HCT116 (cell line): ENCODE measurements around the gene NTN4. TPM values are rescaled to one million over a fixed set of nuclear protein-coding genes. Genes with fewer than 3 reads are reported as not detected.

ENCODE experiments used
- ATAC-seq: fragments of 200-7000 bp; cut with Tn5 transposase; 2 replicates; pipeline ENCODE4 v1.9.1; 2020; ENCODE audit warnings: mild to moderate bottlenecking, moderate library complexity
- BruUV-seq: library from RNA; stranded (reverse); fragments of 400-500 nt; replicated peaks from 2 replicates; lab custom pipeline; 2021; lab: Mats Ljungman, UMichigan
- CTCF ChIA-PET: fragments of 300-600 bp; sonication (Branson Sonifier 250); formaldehyde crosslinking; loops from one replicate; lab custom pipeline; 2021; ENCODE audit warnings: antibody characterized with exemption; lab: Charles Lee
- POLR2A ChIA-PET: fragments of 300-600, 350-600 bp; sonication (Branson Sonifier 250); formaldehyde crosslinking; loops from one replicate; lab custom pipeline; 2021; ENCODE audit warnings: antibody characterized with exemption; lab: Charles Lee
- RAD21 ChIA-PET, 2 experiments: fragments of 300-600 bp; sonication (Branson Sonifier 250); formaldehyde crosslinking; loops; one replicate each; lab custom pipeline; 2023; ENCODE audit warnings: low total read pairs in 2 of 2; ENCODE audit not compliant: uncharacterized antibody in 2 of 2, unreplicated experiment in 2 of 2, low non-redundant PET in 1 of 2; lab: Charles Lee
- DNase-seq: peaks from one replicate; pipeline ENCODE4 v3.0.0-alpha.2; 2010; ENCODE audit warnings: low read depth, low spot score
- H2AFZ ChIP-seq: fragments of 200-600 bp; shearing (Covaris generic), sonication (generic); 2 replicates; pipeline ENCODE4 v1.6.1; 2017; ENCODE audit warnings: low read depth, mixed run types, mixed read lengths, antibody characterized with exemption, low read length; ENCODE audit not compliant: poor library complexity, severe bottlenecking
- H3K27ac ChIP-seq: 2 replicates; pipeline ENCODE4 v1.5.1; 2012; ENCODE audit warnings: low read depth, low read length
- H3K27me3 ChIP-seq: fragments of 200-600 bp; sonication (generic); 2 replicates; pipeline ENCODE4 v1.6.1; 2016; ENCODE audit warnings: mixed run types, low read length, mixed read lengths; ENCODE audit not compliant: insufficient read depth
- H3K36me3 ChIP-seq, 2 experiments: fragments of 200-500 bp in 1 of 2; fragments of 200-600 bp in 1 of 2; sonication (Bioruptor generic) in 1 of 2; sonication (generic) in 1 of 2; 2 replicates each; pipeline versions ENCODE4 v1.5.1 to v1.6.1; 2014 to 2016; ENCODE audit warnings: low read length in 2 of 2, inconsistent platforms in 1 of 2, mixed read lengths in 1 of 2, mixed run types in 1 of 2; ENCODE audit not compliant: insufficient read depth in 2 of 2, control insufficient read depth in 1 of 2
- H3K4me1 ChIP-seq, 2 experiments: fragments of 200-600 bp in 1 of 2; sonication (generic) in 1 of 2; 2 replicates each; pipeline versions ENCODE4 v1.5.1 to v1.6.1; 2012 to 2017; ENCODE audit warnings: low read length in 2 of 2, inconsistent platforms in 1 of 2, mild to moderate bottlenecking in 1 of 2, mixed read lengths in 1 of 2, mixed run types in 1 of 2, moderate library complexity in 1 of 2; ENCODE audit not compliant: insufficient read depth in 2 of 2, control insufficient read depth in 1 of 2
- H3K4me2 ChIP-seq: fragments of 200-600 bp; sonication (generic); 2 replicates; pipeline ENCODE4 v1.6.1; 2017; ENCODE audit warnings: mixed run types, low read length, mixed read lengths
- H3K4me3 ChIP-seq, 2 experiments: fragments of 200-600 bp in 1 of 2; sonication (generic) in 1 of 2; replicated peaks in 1 of 2; 2 replicates each; pipeline ENCODE4 v1.5.1; 2011 to 2016; ENCODE audit warnings: low read length in 2 of 2, control low read depth in 1 of 2, low read depth in 1 of 2, mild to moderate bottlenecking in 1 of 2, mixed read lengths in 1 of 2, mixed run types in 1 of 2
- H3K79me2 ChIP-seq: fragments of 200-600 bp; sonication (generic); 2 replicates; pipeline ENCODE4 v1.6.1; 2017; ENCODE audit warnings: mild to moderate bottlenecking, mixed run types, low read length, moderate library complexity, mixed read lengths; ENCODE audit not compliant: insufficient read depth
- H3K9ac ChIP-seq: fragments of 200-600 bp; sonication (generic); 2 replicates; pipeline ENCODE4 v1.6.1; 2016; ENCODE audit warnings: low read length, mixed read lengths
- H3K9me2 ChIP-seq: fragments of 200-600 bp; sonication (generic), shearing (Covaris generic); 2 replicates; pipeline ENCODE4 v1.6.1; 2017; ENCODE audit warnings: mixed run types, mild to moderate bottlenecking, moderate library complexity; ENCODE audit not compliant: insufficient read depth
- H3K9me3 ChIP-seq, 2 experiments: fragments of 200-500 bp in 1 of 2; fragments of 200-600 bp in 1 of 2; sonication (Bioruptor generic) in 1 of 2; sonication (generic) in 1 of 2; 2 replicates each; pipeline ENCODE4 v1.6.1; 2014 to 2017; ENCODE audit warnings: low read length in 2 of 2, mixed read lengths in 2 of 2, inconsistent platforms in 1 of 2, low read depth in 1 of 2, mild to moderate bottlenecking in 1 of 2, mixed run types in 1 of 2, moderate library complexity in 1 of 2; ENCODE audit not compliant: control insufficient read depth in 1 of 2, insufficient read depth in 1 of 2
- H4K20me1 ChIP-seq: fragments of 200-600 bp; sonication (generic), shearing (Covaris generic); 2 replicates; pipeline ENCODE4 v1.6.1; 2017; ENCODE audit warnings: mixed run types, mild to moderate bottlenecking, moderate library complexity; ENCODE audit not compliant: insufficient read depth
- CBX3 ChIP-seq: IDR thresholded peaks from 2 replicates; pipeline ENCODE4 v1.6.1; 2012; ENCODE audit warnings: low read depth
- EGR1 ChIP-seq: IDR thresholded peaks from 2 replicates; pipeline ENCODE4 v1.6.1; 2012; ENCODE audit warnings: low read depth
- ELF1 ChIP-seq: IDR thresholded peaks from 2 replicates; pipeline ENCODE4 v1.6.1; 2012; ENCODE audit warnings: low read depth, borderline replicate concordance
- EZH2 ChIP-seq: fragments of 200-600 bp; sonication (generic); IDR thresholded peaks from 2 replicates; pipeline ENCODE4 v1.6.1; 2017; ENCODE audit warnings: antibody characterized with exemption, mixed run types
- EZH2phosphoT487 ChIP-seq: fragments of 200-600 bp; IDR thresholded peaks from 2 replicates; pipeline ENCODE4 v1.6.1; 2018; ENCODE audit warnings: antibody characterized with exemption, borderline replicate concordance
- POLR2A ChIP-seq: IDR thresholded peaks from 2 replicates; pipeline ENCODE4 v1.7.0; 2011; ENCODE audit warnings: borderline replicate concordance; ENCODE audit not compliant: insufficient read depth, insufficient read length; ENCODE audit errors: extremely low read depth
- POLR2AphosphoS5 ChIP-seq: IDR thresholded peaks from 2 replicates; pipeline ENCODE4 v1.6.1; 2011; ENCODE audit warnings: mild to moderate bottlenecking, low read depth, low read length, moderate library complexity
- SRF ChIP-seq: IDR thresholded peaks from 2 replicates; pipeline ENCODE4 v1.6.1; 2012; ENCODE audit warnings: low read depth
- TCF7L2 ChIP-seq: IDR thresholded peaks from 2 replicates; pipeline ENCODE4 v1.7.0; 2011; ENCODE audit warnings: borderline replicate concordance, inconsistent platforms; ENCODE audit not compliant: insufficient read depth, insufficient read length; ENCODE audit errors: extremely low read depth
- ZNF274 ChIP-seq: fragments of 200-500 bp; sonication (Bioruptor generic); IDR thresholded peaks from 2 replicates; pipeline ENCODE4 v1.6.1; 2014; ENCODE audit warnings: mild to moderate bottlenecking, low read depth, low read length, inconsistent platforms
- intact Hi-C: fragments of 100-400 bp; cut with micrococcal nuclease; formaldehyde crosslinking; loops from 2 replicates; pipeline ENCODE4 v1.10.0; 2022
- total RNA-seq: library from RNA; stranded (reverse); gene quantifications from one replicate; pipeline ENCODE4 v1.2.1, GENCODE V29; 2021; ENCODE audit not compliant: unreplicated experiment
- TF ChIP-seq, protein P1 (sequence below): IDR thresholded peaks from 2 replicates; pipeline ENCODE4 v1.6.1; 2012
- TF ChIP-seq, protein P2 (sequence below): IDR thresholded peaks from 2 replicates; pipeline ENCODE4 v1.6.1; 2012
- TF ChIP-seq, protein P3 (sequence below): IDR thresholded peaks from 2 replicates; pipeline ENCODE4 v1.6.1; 2012; ENCODE audit warnings: low read depth

Gene NTN4
- total RNA-seq, 1 experiment from 2014 or later = 4.3 TPM

DNA sequence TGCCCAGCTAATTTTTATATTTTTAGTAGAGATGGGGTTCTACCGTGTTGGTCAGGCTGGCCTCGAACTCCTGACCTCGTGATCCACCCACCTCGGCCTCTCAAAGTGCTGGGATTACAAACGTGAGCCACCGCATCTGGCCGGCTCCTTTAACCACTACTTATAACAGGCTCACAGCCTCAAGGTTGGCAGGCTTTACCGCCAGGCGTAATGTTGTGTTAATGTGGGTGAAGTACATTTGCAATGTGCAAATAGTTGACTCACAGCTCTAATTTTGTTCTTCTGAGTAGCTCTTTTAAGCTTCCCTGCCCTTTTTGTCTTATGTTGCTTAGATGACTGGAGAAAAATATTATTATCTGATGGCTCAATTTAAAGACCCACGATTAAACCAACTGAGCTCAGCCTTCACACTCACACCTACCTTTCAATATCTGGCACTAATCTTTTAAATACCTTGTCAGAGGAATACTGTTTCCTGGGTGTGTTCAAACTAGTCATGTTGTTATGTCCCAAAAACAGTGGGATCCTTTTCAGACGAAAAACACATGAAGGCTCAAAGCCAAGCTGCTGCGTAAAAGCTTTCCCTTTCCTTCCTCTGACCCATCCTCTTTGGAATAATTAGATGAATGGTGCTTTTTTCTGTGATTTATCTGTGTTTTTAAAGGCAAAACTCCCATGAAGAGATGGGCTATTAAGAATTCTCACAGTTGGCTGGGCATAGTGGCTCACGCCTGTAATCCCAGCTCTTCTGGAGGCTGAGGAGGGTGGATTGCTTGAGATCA, 182.1 kb downstream of the NTN4 start:
- no peaks in the 10 kb centered on the region for H3K9me3 ChIP-seq
- H3K36me3 ChIP-seq = no peaks in the 10 kb centered on the region
- H3K4me3 ChIP-seq = no peak overlapping the region
- TF ChIP-seq, protein P1, sequence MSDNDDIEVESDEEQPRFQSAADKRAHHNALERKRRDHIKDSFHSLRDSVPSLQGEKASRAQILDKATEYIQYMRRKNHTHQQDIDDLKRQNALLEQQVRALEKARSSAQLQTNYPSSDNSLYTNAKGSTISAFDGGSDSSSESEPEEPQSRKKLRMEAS = no peak
- TF ChIP-seq EGR1 = no peak
- TF ChIP-seq CBX3 = no peak
- TF ChIP-seq, protein P2, sequence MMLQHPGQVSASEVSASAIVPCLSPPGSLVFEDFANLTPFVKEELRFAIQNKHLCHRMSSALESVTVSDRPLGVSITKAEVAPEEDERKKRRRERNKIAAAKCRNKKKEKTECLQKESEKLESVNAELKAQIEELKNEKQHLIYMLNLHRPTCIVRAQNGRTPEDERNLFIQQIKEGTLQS = no peak
- TF ChIP-seq POLR2A = no peak
- TF ChIP-seq, protein P3, sequence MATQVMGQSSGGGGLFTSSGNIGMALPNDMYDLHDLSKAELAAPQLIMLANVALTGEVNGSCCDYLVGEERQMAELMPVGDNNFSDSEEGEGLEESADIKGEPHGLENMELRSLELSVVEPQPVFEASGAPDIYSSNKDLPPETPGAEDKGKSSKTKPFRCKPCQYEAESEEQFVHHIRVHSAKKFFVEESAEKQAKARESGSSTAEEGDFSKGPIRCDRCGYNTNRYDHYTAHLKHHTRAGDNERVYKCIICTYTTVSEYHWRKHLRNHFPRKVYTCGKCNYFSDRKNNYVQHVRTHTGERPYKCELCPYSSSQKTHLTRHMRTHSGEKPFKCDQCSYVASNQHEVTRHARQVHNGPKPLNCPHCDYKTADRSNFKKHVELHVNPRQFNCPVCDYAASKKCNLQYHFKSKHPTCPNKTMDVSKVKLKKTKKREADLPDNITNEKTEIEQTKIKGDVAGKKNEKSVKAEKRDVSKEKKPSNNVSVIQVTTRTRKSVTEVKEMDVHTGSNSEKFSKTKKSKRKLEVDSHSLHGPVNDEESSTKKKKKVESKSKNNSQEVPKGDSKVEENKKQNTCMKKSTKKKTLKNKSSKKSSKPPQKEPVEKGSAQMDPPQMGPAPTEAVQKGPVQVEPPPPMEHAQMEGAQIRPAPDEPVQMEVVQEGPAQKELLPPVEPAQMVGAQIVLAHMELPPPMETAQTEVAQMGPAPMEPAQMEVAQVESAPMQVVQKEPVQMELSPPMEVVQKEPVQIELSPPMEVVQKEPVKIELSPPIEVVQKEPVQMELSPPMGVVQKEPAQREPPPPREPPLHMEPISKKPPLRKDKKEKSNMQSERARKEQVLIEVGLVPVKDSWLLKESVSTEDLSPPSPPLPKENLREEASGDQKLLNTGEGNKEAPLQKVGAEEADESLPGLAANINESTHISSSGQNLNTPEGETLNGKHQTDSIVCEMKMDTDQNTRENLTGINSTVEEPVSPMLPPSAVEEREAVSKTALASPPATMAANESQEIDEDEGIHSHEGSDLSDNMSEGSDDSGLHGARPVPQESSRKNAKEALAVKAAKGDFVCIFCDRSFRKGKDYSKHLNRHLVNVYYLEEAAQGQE = no peak
- no peak for TF ChIP-seq TCF7L2
- TF ChIP-seq EZH2 = no peak
- TF ChIP-seq ZNF274 = no peak
- no peak for TF ChIP-seq ELF1
- TF ChIP-seq POLR2AphosphoS5 = no peak
- no peak for TF ChIP-seq EZH2phosphoT487
- no peak for TF ChIP-seq SRF
- no TSS peak for BruUV-seq
- H4K20me1 ChIP-seq = no peaks in the 10 kb centered on the region
- no peak overlapping the region for H3K4me2 ChIP-seq
- H3K79me2 ChIP-seq = no peaks in the 10 kb centered on the region
- H3K27me3 ChIP-seq = no peaks in the 10 kb centered on the region
- no peaks in the 10 kb centered on the region for H3K9me2 ChIP-seq
- no peak overlapping the region for H2AFZ ChIP-seq
- RAD21 ChIA-PET = no interaction called here
- DNase-seq (no peak), ATAC-seq (no peak)
- peaks cover 9 to 23% of the 10 kb centered on the region in 2 experiments for H3K4me1 ChIP-seq
- POLR2A ChIA-PET = no interaction called here
- no peak overlapping the region for H3K27ac ChIP-seq
- CTCF ChIA-PET = interaction anchor here (1.1 kb wide), 1 partner anchor 33 kb away, joined by 3 read pairs; no protein-coding TSS in a partner anchor
- intact Hi-C loops = no loop called here
- H3K9ac ChIP-seq = no peak overlapping the region

Other genes with a start within 250 kb of the NTN4 start
- 0.17 TPM for gene USP44, start 239.3 kb downstream of the NTN4 start, total RNA-seq
- gene SNRPF, start 68.2 kb upstream of the NTN4 start, total RNA-seq = 56.3 TPM
- gene CCDC38, start 151.8 kb upstream of the NTN4 start, total RNA-seq = 0.27 TPM
- 3.0 TPM for gene AMDHD1, start 152.6 kb upstream of the NTN4 start, total RNA-seq
- 1.8 TPM for gene HAL, start 205.6 kb upstream of the NTN4 start, total RNA-seq
- 163 TPM for gene LTA4H, start 244.8 kb upstream of the NTN4 start, total RNA-seq